Measurements from ENCODE around the gene POLD3.

GRCh38 chr11:74678591-74679512 is 86.5 kb downstream of the POLD3 start:
- no peak for TF ChIP-seq RAD21 (conservative IDR thresholded peaks at IDR 0.05)
- TF ChIP-seq, protein P1, sequence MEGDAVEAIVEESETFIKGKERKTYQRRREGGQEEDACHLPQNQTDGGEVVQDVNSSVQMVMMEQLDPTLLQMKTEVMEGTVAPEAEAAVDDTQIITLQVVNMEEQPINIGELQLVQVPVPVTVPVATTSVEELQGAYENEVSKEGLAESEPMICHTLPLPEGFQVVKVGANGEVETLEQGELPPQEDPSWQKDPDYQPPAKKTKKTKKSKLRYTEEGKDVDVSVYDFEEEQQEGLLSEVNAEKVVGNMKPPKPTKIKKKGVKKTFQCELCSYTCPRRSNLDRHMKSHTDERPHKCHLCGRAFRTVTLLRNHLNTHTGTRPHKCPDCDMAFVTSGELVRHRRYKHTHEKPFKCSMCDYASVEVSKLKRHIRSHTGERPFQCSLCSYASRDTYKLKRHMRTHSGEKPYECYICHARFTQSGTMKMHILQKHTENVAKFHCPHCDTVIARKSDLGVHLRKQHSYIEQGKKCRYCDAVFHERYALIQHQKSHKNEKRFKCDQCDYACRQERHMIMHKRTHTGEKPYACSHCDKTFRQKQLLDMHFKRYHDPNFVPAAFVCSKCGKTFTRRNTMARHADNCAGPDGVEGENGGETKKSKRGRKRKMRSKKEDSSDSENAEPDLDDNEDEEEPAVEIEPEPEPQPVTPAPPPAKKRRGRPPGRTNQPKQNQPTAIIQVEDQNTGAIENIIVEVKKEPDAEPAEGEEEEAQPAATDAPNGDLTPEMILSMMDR (IDR thresholded peaks at IDR 0.05; ENCODE audit: poor library complexity, severe bottlenecking): no peak
- no peak for TF ChIP-seq SMC3 (conservative IDR thresholded peaks at IDR 0.05; ENCODE audit: poor library complexity)
- no peak for TF ChIP-seq MXI1 (conservative IDR thresholded peaks at IDR 0.05; ENCODE audit: poor library complexity, severe bottlenecking)
- TF ChIP-seq POLR2AphosphoS5 (IDR thresholded peaks at IDR 0.05): no peak
- TF ChIP-seq EP300 (conservative IDR thresholded peaks at IDR 0.05; ENCODE audit: poor library complexity, severe bottlenecking): no peak
